T-helper 17 cell (primary cell): ENCODE measurements around the gene PTGIS. TPM values are rescaled to one million over a fixed set of nuclear protein-coding genes. Genes with fewer than 3 reads are reported as not detected.
"Not testable (repeated sequence)": the region's sequence is repeated elsewhere in the genome, so short reads cannot be mapped to it uniquely, and the experiment has no call there.

Experiments
- ATAC-seq: fragments of 150-1000 bp; cut with Tn5 transposase; 2 replicates; pipeline ENCODE4 v1.10.0; 2021; ENCODE audit warnings: mild to moderate bottlenecking, moderate library complexity
- DNase-seq, 3 donors: peaks; one replicate each; pipeline versions ENCODE4 v3.0.0 to v3.0.0-alpha.2; 2020 to 2021
- H3K9me3 ChIP-seq: one replicate; pipeline ENCODE4 v1.7.0; 2013; ENCODE audit warnings: low read length, mild to moderate bottlenecking; ENCODE audit not compliant: control insufficient read depth, poor library complexity, severe bottlenecking
- H3K27ac Mint-ChIP-seq: one replicate; pipeline ENCODE4 v1.8.0; 2022; ENCODE audit warnings: mild to moderate bottlenecking, moderate library complexity, mixed read lengths
- H3K27me3 Mint-ChIP-seq: one replicate; pipeline ENCODE4 v1.8.0; 2022; ENCODE audit warnings: mixed read lengths
- H3K36me3 Mint-ChIP-seq: one replicate; pipeline ENCODE4 v1.8.0; 2022; ENCODE audit warnings: low read depth, mixed read lengths
- H3K4me1 Mint-ChIP-seq: one replicate; pipeline ENCODE4 v1.8.0; 2022; ENCODE audit warnings: mild to moderate bottlenecking, mixed read lengths
- H3K4me3 Mint-ChIP-seq: one replicate; pipeline ENCODE4 v1.8.0; 2022; ENCODE audit warnings: mild to moderate bottlenecking, moderate library complexity, mixed read lengths
- total RNA-seq, 4 donors: library from RNA in 2 of 4; stranded (reverse) in 2 of 4; gene quantifications; one replicate each; pipeline ENCODE4 v1.2.3 and lab custom pipeline; 2022 to 2026

PTGIS gene
- total RNA-seq (not detected), total RNA-seq (lab: John Stamatoyannopoulos, UW) (0 to 0.12 reads per million in 2 donors)

DNA sequence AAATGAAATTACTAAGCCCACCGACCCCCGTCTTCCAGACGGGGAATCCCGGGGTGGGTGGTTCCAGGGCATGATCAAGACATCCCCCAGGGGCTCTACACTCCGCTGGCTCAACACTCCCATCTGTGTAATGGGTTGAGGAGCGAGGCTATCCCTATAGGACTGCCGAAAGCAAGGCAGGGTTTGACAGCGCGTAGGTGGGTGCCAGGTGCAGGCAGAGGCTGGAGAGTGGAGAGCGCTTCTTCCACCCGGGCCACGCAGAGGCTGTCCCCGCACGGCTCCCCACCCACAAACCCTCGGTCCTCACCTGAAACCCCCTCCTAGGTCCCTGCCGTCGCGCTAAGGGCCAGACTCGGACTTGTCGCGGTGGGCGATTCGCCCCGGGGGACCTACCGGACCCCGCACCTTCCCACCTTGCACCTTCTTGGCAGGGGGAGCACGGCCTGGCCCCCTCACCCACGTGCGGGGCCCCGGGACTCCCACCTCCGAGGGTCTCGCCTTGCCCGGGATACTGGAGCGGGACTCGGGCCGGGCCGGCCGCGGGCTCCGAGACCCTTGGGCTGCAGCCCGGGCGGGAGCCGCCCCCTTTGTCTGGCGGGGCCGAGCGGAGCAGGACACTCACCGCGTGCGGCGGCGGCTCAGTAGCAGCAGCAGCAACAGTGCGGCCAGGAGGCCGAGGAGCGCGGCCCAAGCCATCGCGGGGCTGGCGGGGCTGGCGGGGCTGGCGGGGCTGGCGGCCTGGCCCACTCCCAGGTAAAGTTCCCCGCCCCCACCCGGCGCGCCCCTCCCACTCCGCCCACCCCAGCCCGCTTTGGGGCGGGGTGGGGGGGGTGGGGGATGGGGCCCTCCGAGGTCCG, at the start of gene PTGIS:
Gene PTGIS (minus strand): TSS at position 717 of the 857 bp plus-strand sequence. CDS start 21 bp downstream, at position 696.
- H3K9me3 ChIP-seq: no peaks in the 10 kb centered on the region
- Mint-ChIP-seq H3K27me3 (peaks cover 71% of the 10 kb centered on the region), H3K4me3 (peak within 1 kb of the TSS; percentile 85), H3K36me3 (peaks cover 8% of the 10 kb centered on the region), H3K4me1 (peaks cover 9% of the 10 kb centered on the region), H3K27ac (no peak within 1 kb of the TSS)
- no peak for ATAC-seq
- DNase-seq: no peak

GRCh38 chr20:49617394-49617793, 49.5 kb upstream of the PTGIS start:
- not testable (repeated sequence) for ATAC-seq, H3K9me3 ChIP-seq, H3K27ac Mint-ChIP-seq, H3K4me3 Mint-ChIP-seq, H3K27me3 Mint-ChIP-seq, DNase-seq, H3K36me3 Mint-ChIP-seq
- H3K4me1 Mint-ChIP-seq: peaks cover 11% of the 10 kb centered on the region

DNA sequence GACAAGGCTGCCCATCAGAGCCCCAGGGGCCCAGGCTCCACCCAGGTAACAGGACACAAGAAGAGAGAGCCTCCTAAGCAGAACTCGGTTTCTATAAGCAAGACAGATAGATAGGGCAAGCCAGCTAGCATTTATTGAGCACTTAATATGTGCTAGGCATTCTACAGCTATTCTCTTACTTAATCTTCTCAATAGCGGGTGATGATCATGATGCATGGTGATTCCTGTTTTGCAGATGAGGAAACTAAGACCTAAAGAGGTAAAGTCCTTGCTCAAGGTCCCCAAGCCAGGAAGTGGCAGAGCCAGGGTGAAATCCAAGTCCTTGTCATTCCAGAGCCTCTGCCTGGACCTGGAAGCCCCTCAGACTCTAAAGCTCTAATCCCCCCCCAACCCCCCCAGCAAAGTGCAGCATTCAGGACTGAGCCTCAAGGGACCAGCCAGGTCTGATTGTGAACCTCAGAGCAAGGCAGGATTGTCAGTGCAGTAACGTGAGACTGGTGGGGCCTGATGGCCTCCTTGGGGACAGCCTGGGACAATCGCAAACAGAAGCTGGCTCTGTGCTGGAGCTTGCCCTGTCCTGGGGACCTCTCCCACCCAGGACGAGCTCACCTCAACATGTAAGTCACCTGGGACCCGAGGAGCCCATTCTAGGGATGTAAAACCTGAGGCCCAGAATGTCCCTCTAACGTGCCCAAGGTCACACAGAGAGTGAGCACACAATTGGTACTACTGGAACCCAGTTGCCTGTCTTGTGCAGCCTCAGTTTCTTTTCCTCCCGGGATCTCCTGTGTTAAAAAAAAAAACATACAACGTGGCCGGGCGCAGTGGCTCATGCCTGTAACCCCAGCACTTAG, 48.4 kb upstream of the PTGIS start:
- DNase-seq (no peak), ATAC-seq (no peak)
- Mint-ChIP-seq H3K4me3 (no peak overlapping the region), H3K27ac (no peak overlapping the region), H3K4me1 (peaks cover 7% of the 10 kb centered on the region), H3K27me3 (no peaks in the 10 kb centered on the region), H3K36me3 (no peaks in the 10 kb centered on the region)
- H3K9me3 ChIP-seq: no peaks in the 10 kb centered on the region

DNA sequence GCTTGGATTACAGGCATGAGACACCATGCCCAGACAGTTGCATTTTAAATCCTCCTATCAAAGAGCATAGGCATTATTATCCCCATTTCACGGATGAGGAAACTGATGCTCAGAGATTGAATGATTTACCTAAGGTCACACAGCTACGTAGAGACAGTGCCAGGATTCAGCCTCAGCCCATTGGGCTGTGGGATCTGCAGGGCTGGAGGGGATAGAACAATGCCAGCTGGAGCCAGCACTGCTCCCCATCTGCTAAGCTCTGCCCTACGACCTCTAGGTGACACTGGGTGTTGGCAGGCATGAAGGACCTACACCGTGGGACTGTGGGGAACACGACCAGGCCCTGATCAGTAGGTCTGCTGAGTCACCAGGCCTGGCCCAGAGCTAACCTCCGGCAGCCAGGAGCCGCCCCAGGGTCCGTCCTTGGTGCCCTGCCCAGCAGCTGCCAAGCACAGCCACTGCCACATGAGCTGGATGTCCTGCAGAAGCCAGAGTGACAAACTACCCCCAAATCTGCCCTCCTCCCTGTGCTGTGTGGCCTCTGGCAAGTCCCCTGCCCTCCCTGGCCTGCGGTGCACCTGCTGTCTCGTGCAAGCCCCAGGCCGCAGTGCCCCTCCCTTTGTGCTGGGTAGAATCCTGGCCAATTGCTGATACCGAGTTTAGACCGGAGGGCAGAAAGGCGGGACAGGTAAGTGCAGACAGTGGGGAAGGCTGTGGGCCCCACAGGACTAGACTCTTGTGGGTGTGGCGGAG, 47.6 kb upstream of the PTGIS start:
- H3K27me3 Mint-ChIP-seq: no peaks in the 10 kb centered on the region
- DNase-seq: no peak
- H3K4me3 Mint-ChIP-seq: no peak overlapping the region
- H3K9me3 ChIP-seq: no peaks in the 10 kb centered on the region
- ATAC-seq: no peak
- H3K36me3 Mint-ChIP-seq: no peaks in the 10 kb centered on the region
- peaks cover 5% of the 10 kb centered on the region for H3K4me1 Mint-ChIP-seq
- no peak overlapping the region for H3K27ac Mint-ChIP-seq

- not testable (repeated sequence) for H3K9me3 ChIP-seq, DNase-seq, ATAC-seq, H3K4me1 Mint-ChIP-seq, H3K27me3 Mint-ChIP-seq, H3K27ac Mint-ChIP-seq, H3K36me3 Mint-ChIP-seq, H3K4me3 Mint-ChIP-seq
Observed at GRCh38 chr20:49615051-49615400, 47.1 kb upstream of the PTGIS start.

DNA sequence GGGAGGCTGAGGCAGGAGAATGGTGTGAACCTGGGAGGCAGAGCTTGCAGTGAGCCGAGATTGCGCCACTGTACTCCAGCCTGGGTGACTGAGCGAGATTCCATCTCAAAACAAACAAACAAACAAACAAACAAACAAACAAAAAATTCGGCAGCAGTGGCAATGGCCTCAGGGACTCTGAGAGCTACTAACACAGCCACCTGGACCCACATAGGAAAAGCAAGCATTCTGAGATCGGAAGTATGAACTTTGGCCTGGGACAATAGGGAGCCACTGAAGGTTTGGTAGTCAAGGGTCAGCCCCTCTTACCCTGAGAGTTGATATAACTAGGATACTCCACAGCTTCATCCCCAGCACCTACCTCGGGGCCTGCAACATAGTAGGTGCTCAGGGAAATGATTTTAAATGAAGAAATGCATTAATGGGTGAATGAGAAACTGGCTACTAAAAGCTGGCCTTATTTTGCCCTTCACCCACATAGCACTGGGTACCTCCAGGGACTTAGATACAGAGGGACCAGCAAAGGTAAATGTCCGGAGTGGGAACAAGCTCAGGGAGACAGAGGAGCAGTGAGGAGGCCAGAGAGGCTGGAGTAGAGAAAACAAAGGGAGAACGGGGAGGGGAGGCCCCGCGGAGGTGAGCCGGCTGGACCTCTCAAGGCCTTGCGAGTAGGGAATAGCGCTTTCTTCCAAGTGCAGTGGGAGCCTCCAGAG, 46.6 kb upstream of the PTGIS start:
- Mint-ChIP-seq H3K4me3 (no peak overlapping the region), H3K27me3 (no peaks in the 10 kb centered on the region), H3K4me1 (peaks cover 5% of the 10 kb centered on the region), H3K27ac (no peak overlapping the region), H3K36me3 (no peaks in the 10 kb centered on the region)
- DNase-seq (no peak), ATAC-seq (no peak)
- H3K9me3 ChIP-seq: no peaks in the 10 kb centered on the region

DNA sequence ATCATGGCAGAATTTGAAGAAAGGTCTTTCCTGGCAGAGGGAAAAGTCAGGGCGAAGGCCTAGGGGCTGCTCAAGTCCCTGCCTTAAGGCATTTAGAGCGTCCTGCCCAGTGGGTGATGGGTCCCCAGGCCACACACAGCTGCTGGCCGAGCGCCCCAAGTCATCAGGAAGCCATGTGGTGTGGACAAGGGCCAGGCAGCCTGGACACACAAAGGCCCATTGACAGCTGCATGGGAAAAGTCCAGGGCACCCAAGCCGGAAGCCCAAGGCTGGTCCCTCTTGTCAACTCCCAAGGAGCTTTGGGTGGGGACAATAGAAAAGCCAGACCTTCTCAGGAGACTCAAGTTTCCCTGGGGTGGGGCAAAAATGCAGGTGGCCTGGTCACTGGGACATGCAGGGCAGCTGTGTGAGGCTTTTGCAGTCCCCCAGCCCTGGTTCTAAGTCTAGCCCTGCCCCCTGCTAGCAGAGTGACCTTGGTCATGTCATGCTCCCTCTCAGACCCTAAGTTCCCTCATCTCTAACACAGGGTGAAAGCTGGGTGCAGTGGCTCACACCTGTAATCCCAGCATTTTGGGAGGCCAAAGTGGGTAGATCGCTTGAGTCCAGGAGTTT, 44.3 kb upstream of the PTGIS start:
- Mint-ChIP-seq H3K27me3 (peaks cover 7% of the 10 kb centered on the region), H3K36me3 (no peaks in the 10 kb centered on the region), H3K4me3 (no peak overlapping the region), H3K27ac (no peak overlapping the region), H3K4me1 (peaks cover 11% of the 10 kb centered on the region)
- DNase-seq (no peak), ATAC-seq (no peak)
- no peaks in the 10 kb centered on the region for H3K9me3 ChIP-seq

DNA sequence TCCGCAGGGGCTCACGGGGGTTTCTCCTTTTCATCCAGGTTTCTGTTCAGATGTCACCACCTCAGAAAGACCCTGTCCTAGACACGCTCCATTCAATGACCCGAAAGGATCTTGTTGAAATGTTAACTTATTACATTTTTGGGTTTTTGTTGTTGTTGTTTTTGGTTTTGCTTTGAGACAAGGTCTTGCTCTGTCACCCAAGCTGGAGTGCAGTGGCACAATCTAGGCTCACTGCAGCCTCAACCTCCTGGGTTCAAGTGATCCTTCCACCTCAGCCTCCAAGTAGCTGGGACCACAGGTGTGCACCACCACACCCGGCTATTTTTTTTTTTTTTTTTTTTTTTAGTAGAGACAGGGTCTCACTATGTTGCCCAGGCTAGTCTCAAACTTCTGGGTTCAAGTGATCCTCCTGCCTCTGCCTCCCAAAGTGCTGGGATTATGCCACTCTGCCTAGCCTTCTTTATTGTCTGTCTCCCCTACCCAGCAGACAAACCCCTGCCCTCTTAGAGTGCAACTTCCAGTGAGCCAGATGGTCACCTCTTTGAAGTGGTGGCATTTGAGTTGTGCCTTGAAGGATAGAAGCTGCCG, 43.7 kb upstream of the PTGIS start:
- H3K27me3 Mint-ChIP-seq, ATAC-seq, H3K27ac Mint-ChIP-seq, DNase-seq, H3K36me3 Mint-ChIP-seq, H3K9me3 ChIP-seq: not testable (repeated sequence)
- Mint-ChIP-seq H3K4me1 (peaks cover 11% of the 10 kb centered on the region), H3K4me3 (peak overlapping the region; percentile 12)

- peak overlapping the region; percentile 41 for H3K4me3 Mint-ChIP-seq
- peak; percentile 80 for ATAC-seq
- H3K9me3 ChIP-seq: no peaks in the 10 kb centered on the region
- peak; percentile 62 to 73 (median 66) for DNase-seq
- H3K27ac Mint-ChIP-seq: peak overlapping the region; percentile 51
- H3K27me3 Mint-ChIP-seq: peaks cover 7% of the 10 kb centered on the region
- peaks cover 11% of the 10 kb centered on the region for H3K4me1 Mint-ChIP-seq
- no peaks in the 10 kb centered on the region for H3K36me3 Mint-ChIP-seq
Observed at GRCh38 chr20:49610691-49611538, 43.0 kb upstream of the PTGIS start.

GRCh38 chr20:49608752-49609670, 41.1 kb upstream of the PTGIS start:
- Mint-ChIP-seq H3K27ac (no peak overlapping the region), H3K4me3 (peak overlapping the region; percentile 45)
- ATAC-seq: peak; percentile 86

More at GRCh38 chr20:49608752-49609670, 41.1 kb upstream of the PTGIS start:
- peak; percentile 56 to 62 (median 57) for DNase-seq
- peaks cover 11% of the 10 kb centered on the region for H3K4me1 Mint-ChIP-seq
- H3K27me3 Mint-ChIP-seq: peaks cover 7% of the 10 kb centered on the region
- H3K36me3 Mint-ChIP-seq: no peaks in the 10 kb centered on the region
- no peaks in the 10 kb centered on the region for H3K9me3 ChIP-seq
